Muscle of back (tissue), 11 donors: ENCODE results near the gene LTBP4. TPM values are rescaled to one million over a fixed set of nuclear protein-coding genes. Genes with fewer than 3 reads are reported as not detected.
"Not testable (repeated sequence)": the region's sequence is repeated elsewhere in the genome, so short reads cannot be mapped to it uniquely, and the experiment has no call there.

Experiments
- DNase-seq, 3 donors: peaks; one replicate each; pipeline versions ENCODE4 v3.0.0 to v3.0.0-alpha.2; 2013
- polyA plus RNA-seq, 10 donors: library from polyadenylated mRNA; unstranded; fragments of 120-200 nt; gene quantifications; one replicate each; pipeline ENCODE4 v1.2.1, GENCODE V29; 2013; ENCODE audit not compliant: insufficient read length in 10 of 10

The LTBP4 gene
- polyA plus RNA-seq, 10 donors = 157 to 405 (median 220) TPM

GRCh38 chr19:40624369-40625153 lies 23.4 kb downstream of the LTBP4 start:
- DNase-seq = not testable (repeated sequence)

GRCh38 chr19:40625406-40626120 lies 24.4 kb downstream of the LTBP4 start:
- DNase-seq = no peak

- no peak for DNase-seq
Observed at GRCh38 chr19:40626918-40627317, 25.7 kb downstream of the LTBP4 start.

- DNase-seq = no peak
Observed at GRCh38 chr19:40627486-40628279, 26.5 kb downstream of the LTBP4 start.

- DNase-seq = no peak
Observed at GRCh38 chr19:40629346-40629745, 28.2 kb downstream of the LTBP4 start.

- no peak for DNase-seq
Observed at GRCh38 chr19:40630571-40631160, 29.5 kb downstream of the LTBP4 start.

GRCh38 chr19:40632311-40633036 lies 31.3 kb downstream of the LTBP4 start:
- no peak for DNase-seq

- no peak for DNase-seq
Observed at GRCh38 chr19:40633207-40633606, 32.0 kb downstream of the LTBP4 start.

GRCh38 chr19:40638327-40638726 lies 37.2 kb downstream of the LTBP4 start:
- no peak for DNase-seq

GRCh38 chr19:40639638-40639982 lies 38.4 kb downstream of the LTBP4 start:
- DNase-seq = no peak

- DNase-seq = peak in 1 of 3 donors; percentile 45
Observed at GRCh38 chr19:40640744-40641143, 39.6 kb downstream of the LTBP4 start.

- peak; percentile 25 to 88 (median 56) for DNase-seq
Observed at GRCh38 chr19:40641281-40641680, 40.1 kb downstream of the LTBP4 start.

- DNase-seq = peak in 1 of 3 donors; percentile 50
Observed at GRCh38 chr19:40642051-40642706, 41.0 kb downstream of the LTBP4 start.

- DNase-seq = peak in 1 of 3 donors; percentile 71
Observed at GRCh38 chr19:40642757-40643305, 41.7 kb downstream of the LTBP4 start.

- DNase-seq = no peak
Observed at GRCh38 chr19:40646743-40647254, 45.6 kb downstream of the LTBP4 start.

- not testable (repeated sequence) for DNase-seq
Observed at GRCh38 chr19:40649903-40650675, 48.9 kb downstream of the LTBP4 start.

- peak in 2 of 3 donors; percentile 62 to 70 for DNase-seq
Observed at GRCh38 chr19:40650749-40651305, 49.7 kb downstream of the LTBP4 start.

GRCh38 chr19:40652303-40652702 lies 51.1 kb downstream of the LTBP4 start:
- not testable (repeated sequence) for DNase-seq

- DNase-seq = not testable (repeated sequence)
Observed at GRCh38 chr19:40655684-40656083, 54.5 kb downstream of the LTBP4 start.
